Measurements from ENCODE around the gene FAM167B.
"Not testable (repeated sequence)": the region's sequence is repeated elsewhere in the genome, so short reads cannot be mapped to it uniquely, and the experiment has no call there.

Gene FAM167B

DNA sequence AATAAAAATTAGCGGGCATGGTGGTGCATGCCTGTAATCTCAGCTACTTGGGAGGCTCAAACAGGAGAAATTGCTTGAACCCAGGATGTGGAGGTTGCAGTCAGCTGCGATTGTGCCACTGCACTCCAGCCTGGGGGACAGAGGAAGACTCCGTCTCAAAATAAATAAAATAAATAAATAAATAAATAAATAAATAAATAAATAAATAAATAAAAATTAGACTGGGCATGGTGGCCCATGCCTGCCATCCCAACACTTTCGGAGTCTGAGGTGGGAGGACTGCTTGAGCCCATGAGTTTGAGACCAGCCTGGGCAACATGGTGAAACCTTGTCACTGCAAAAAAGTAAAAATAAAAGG is 16.2 kb downstream of the FAM167B start:
- DNase-seq (ENCODE audit: low read depth in 2 of 2), result not testable (repeated sequence)

DNA sequence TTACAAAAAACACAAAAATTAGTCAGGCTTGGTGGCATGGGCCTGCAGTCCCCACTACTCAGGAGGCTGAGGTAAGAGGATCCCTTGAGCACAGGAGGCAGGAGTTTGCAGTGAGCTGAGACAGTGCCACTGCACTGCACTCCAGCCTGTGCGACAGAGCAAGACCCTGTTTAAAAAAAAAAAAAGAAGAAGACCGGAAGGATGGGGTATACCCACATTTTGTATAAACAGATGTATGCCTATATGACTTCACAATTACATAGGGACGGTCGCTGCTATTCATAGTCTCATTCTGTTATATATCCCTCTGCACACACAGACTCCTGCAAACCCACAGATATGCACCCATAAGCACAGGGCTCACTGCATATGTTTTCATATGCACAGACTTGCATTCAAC is 16.7 kb downstream of the FAM167B start:
- no peak for DNase-seq (ENCODE audit: low read depth in 2 of 2)

GRCh38 chr1:32265846-32266245 is 18.8 kb downstream of the FAM167B start:
- DNase-seq (ENCODE audit: low read depth in 2 of 2), result no peak

- DNase-seq (ENCODE audit: low read depth in 2 of 2), result no peak
Measured at GRCh38 chr1:32266921-32267591, 20.0 kb downstream of the FAM167B start.

DNA sequence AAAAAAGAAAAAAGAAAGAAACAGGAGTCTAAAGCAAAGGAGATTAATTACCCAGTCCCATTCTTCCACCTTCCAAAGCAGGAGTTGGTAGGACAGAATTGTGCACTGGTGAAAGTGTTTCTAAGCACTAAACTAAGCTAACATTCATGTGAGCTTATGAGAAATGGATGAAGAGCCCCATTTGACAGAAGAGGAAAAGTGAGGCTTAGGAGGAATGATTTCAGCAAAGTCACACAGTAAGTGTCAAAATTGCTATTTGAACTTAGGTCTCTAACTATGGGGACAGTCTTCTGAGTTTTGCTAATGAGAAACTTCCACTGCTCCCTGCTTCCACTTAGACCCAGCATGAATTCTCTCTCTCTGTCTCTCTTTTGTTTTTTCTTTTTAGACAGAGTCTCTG is 22.7 kb downstream of the FAM167B start:
- no peak for DNase-seq (ENCODE audit: low read depth in 2 of 2)

DNA sequence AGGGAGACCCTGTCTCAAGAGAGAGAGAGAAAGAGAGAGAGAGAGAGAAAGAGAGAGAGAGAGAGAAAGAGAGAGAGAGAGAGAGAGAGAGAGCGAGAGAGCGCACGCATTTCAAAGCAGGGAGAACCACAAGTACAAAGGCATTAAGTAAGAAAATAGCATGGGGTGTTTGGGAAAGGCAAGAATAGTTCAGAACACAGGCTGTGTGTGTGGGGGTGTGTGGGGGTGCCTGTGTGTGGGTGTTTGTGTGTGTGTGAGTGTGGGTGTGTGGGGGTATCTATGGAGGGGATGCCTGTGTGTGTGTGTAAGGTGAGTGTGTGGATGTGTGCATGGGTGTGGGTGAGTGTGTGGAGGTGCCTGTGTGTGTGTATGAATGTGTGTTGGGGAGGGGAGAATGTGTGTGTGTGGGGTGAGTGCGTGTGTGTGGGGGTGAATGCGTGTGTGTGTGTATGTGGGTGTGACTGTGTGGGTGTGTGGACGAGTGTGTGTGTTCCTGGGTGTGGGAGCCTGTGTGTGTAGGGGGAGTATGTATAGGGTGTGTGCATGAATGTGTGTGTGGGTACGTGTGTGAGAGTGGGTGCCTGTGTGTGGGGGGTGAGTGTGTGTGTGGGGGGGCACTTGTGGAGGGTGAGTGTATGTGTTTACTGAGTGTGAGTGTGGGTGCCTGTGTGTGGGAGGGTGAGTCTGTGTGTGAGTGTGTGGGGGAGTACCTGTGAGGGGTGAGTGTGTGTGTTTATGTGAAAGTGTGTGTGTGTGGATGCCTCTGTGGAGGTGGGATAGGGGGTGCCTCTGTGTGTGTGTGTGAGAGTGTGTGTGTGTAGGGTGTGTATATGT is 25.8 kb downstream of the FAM167B start:
- no peak for DNase-seq (ENCODE audit: low read depth in 2 of 2)

- peak; percentile 51 to 66 for DNase-seq (ENCODE audit: low read depth in 2 of 2)
Measured at GRCh38 chr1:32273391-32274208, 26.6 kb downstream of the FAM167B start.

DNA sequence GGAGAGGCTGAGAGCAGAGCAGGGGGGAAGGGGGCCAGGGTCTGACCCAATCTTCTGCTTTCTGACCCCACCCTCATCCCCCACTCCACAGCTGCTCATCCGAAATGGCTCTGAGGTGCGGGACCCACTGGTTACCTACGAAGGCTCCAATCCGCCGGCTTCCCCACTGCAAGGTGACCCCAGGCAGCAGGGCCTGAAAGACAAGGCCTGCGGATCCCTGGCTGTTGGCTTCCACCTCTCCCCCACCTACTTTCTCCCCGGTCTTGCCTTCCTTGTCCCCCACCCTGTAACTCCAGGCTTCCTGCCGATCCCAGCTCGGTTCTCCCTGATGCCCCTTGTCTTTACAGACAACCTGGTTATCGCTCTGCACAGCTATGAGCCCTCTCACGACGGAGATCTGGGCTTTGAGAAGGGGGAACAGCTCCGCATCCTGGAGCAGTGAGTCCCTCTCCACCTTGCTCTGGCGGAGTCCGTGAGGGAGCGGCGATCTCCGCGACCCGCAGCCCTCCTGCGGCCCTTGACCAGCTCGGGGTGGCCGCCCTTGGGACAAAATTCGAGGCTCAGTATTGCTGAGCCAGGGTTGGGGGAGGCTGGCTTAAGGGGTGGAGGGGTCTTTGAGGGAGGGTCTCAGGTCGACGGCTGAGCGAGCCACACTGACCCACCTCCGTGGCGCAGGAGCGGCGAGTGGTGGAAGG is 27.8 kb downstream of the FAM167B start:
- no peak for DNase-seq (ENCODE audit: low read depth in 2 of 2)

- DNase-seq (ENCODE audit: low read depth in 2 of 2), result no peak
Measured at GRCh38 chr1:32275424-32275823, 28.4 kb downstream of the FAM167B start.

DNA sequence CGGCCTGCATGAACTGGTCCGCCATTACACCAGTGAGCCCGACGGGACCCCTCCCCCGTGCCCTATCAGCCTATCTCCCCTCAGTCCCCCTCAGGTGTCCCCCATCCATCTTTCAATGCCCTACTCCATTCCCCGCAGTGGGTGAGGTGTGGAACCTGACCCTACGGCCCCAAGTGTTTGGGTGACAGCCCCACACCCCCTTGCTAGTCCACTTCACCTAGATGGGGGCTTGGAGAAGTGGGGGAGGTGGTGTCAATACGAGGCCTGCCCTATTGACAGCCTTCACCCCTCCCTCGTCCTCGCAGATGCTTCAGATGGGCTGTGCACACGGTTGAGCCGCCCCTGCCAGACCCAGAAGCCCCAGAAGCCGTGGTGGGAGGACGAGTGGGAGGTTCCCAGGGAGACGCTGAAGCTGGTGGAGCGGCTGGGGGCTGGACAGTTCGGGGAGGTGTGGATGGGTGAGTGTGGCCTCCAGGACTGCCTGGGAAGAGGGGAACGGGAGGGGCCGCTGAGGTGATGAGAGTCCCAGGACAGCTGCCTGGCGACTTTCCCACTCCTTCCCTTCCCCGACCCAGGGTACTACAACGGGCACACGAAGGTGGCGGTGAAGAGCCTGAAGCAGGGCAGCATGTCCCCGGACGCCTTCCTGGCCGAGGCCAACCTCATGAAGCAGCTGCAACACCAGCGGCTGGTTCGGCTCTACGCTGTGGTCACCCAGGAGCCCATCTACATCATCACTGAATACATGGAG is 29.2 kb downstream of the FAM167B start:
- no peak for DNase-seq (ENCODE audit: low read depth in 2 of 2)

- not testable (repeated sequence) for DNase-seq (ENCODE audit: low read depth in 2 of 2)
Measured at GRCh38 chr1:32284777-32285176, 37.8 kb downstream of the FAM167B start.

DNA sequence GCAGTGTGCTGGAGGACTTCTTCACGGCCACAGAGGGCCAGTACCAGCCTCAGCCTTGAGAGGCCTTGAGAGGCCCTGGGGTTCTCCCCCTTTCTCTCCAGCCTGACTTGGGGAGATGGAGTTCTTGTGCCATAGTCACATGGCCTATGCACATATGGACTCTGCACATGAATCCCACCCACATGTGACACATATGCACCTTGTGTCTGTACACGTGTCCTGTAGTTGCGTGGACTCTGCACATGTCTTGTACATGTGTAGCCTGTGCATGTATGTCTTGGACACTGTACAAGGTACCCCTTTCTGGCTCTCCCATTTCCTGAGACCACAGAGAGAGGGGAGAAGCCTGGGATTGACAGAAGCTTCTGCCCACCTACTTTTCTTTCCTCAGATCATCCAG is 38.6 kb downstream of the FAM167B start:
- no peak for DNase-seq (ENCODE audit: low read depth in 2 of 2)

GRCh38 chr1:32286763-32287162 is 39.7 kb downstream of the FAM167B start:
- no peak for DNase-seq (ENCODE audit: low read depth in 2 of 2)

DNA sequence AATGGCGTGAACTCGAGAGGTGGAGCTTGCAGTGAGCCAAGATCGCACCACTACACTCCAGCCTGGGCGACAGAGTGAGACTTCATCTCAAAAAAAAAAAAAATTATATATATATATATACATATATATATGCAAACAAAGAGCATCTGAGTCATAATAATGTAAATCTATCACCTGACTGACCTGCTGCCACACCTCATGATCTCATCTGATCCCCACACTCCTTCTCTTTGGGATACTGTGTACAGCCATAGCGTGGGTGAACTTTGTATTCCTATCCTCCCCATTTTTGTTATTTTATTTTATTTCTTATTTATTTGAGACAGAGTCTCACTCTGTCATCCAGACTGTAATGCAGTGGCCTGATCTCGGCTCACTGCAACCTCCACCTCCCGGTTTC is 42.2 kb downstream of the FAM167B start:
- no peak for DNase-seq (ENCODE audit: low read depth in 2 of 2)

- no peak for DNase-seq (ENCODE audit: low read depth in 2 of 2)
Measured at GRCh38 chr1:32291145-32291707, 44.2 kb downstream of the FAM167B start.

GRCh38 chr1:32291708-32292538 is 44.9 kb downstream of the FAM167B start, which contains the start of gene HDAC1:
Gene HDAC1 (plus strand): TSS chr1:32292083. CDS start chr1:32292170, 87 bp downstream.
- peak; percentile 95 to 96 for DNase-seq (ENCODE audit: low read depth in 2 of 2)

DNA sequence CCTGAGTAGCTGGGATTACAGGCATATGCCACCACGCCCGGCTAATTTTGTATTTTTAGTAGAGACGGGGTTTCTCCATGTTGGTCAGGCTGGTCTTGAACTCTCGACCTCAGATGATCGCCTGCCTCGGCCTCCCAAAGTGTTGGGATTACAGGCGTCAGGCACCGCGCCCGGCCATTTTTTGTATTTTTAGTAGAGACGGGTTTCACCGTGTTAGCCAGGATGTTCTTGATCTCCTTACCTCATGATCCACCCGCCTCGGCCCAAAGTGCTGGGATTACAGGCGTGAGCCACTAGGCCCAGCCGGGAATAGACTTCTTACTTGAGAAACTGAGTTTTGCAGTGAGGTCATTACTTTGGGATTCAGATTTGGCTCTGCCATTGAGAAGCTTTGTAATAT is 51.2 kb downstream of the FAM167B start:
- DNase-seq (ENCODE audit: low read depth in 2 of 2), result not testable (repeated sequence)

All from stimulated activated CD4-positive, alpha-beta T cell treated with anti-CD3 and anti-CD28 coated beads, Interleukin-4, amount 100 ng/mL, for 48 hours (primary cell).